ENCODE data around the gene CDRT15L2. TPM values are rescaled to one million over a fixed set of nuclear protein-coding genes. Genes with fewer than 3 reads are reported as not detected.
"Not testable (repeated sequence)": the region's sequence is repeated elsewhere in the genome, so short reads cannot be mapped to it uniquely, and the experiment has no call there.

CDRT15L2 gene
- total and polyA plus RNA-seq, 2 donors (not counting 1 experiment from before 2014, with no cell fraction given), result not detected

GRCh38 chr17:20567421-20567820 lies 12.1 kb upstream of the CDRT15L2 start:
- H3K4me2 ChIP-seq (replicated peaks; ENCODE audit: low read depth, low read length, poor library complexity, severe bottlenecking); H4K20me1 ChIP-seq (ENCODE audit: control insufficient read depth, insufficient read depth, low read length, poor library complexity, severe bottlenecking); H3K4me3 ChIP-seq (ENCODE audit: control extremely low read depth in 1 of 5, extremely low read depth in 1 of 5, insufficient read depth in 1 of 5, low read depth in 2 of 5, low read length in 4 of 5); intact Hi-C loops (cut with micrococcal nuclease); H3K27me3 ChIP-seq (replicated peaks in 1 of 4; ENCODE audit: control extremely low read depth in 1 of 4, control insufficient read depth in 3 of 4, insufficient read depth in 4 of 4, low read length in 3 of 4); H3K79me2 ChIP-seq (ENCODE audit: control insufficient read depth, insufficient read depth, low read length); POLR2A ChIA-PET; H3K4me1 ChIP-seq (ENCODE audit: control insufficient read depth in 2 of 2, insufficient read depth in 2 of 2, low read length in 2 of 2); DNase-seq; H3K9ac ChIP-seq (ENCODE audit: low read length); H3K36me3 ChIP-seq (replicated peaks in 1 of 2; ENCODE audit: control extremely low read depth in 1 of 2, control insufficient read depth in 1 of 2, extremely low read depth in 1 of 2, insufficient read depth in 2 of 2, low read length in 1 of 2); H3K27ac Mint-ChIP-seq; H3K27me3 Mint-ChIP-seq; H3K4me3 Mint-ChIP-seq; H2AFZ ChIP-seq (ENCODE audit: insufficient read depth, low read depth, low read length, poor library complexity, severe bottlenecking); CTCF ChIA-PET; H3K4me1 Mint-ChIP-seq; ATAC-seq (ENCODE audit: low read depth); H3K27ac ChIP-seq (ENCODE audit: low read length in 2 of 2); H3K9me3 Mint-ChIP-seq (ENCODE audit: insufficient read depth): not testable (repeated sequence)
- WGBS (ENCODE audit: insufficient coverage), result 60% methylated on average over 1 of the region's 6 CpGs
- peaks cover 0 to 13% (median 0%) of the 10 kb centered on the region in 3 donors for H3K9me3 ChIP-seq (ENCODE audit: control extremely low read depth in 1 of 3, control insufficient read depth in 2 of 3, insufficient read depth in 1 of 3, low read length in 2 of 3)

GRCh38 chr17:20568604-20569003 lies 10.9 kb upstream of the CDRT15L2 start:
- H3K27ac Mint-ChIP-seq; H3K36me3 ChIP-seq (replicated peaks in 1 of 2; ENCODE audit: control extremely low read depth in 1 of 2, control insufficient read depth in 1 of 2, extremely low read depth in 1 of 2, insufficient read depth in 2 of 2, low read length in 1 of 2); H3K4me3 Mint-ChIP-seq; H3K9ac ChIP-seq (ENCODE audit: low read length); H3K4me2 ChIP-seq (replicated peaks; ENCODE audit: low read depth, low read length, poor library complexity, severe bottlenecking); DNase-seq; H3K9me3 ChIP-seq (ENCODE audit: control extremely low read depth in 1 of 3, control insufficient read depth in 2 of 3, insufficient read depth in 1 of 3, low read length in 2 of 3); CTCF ChIA-PET; intact Hi-C loops (cut with micrococcal nuclease); H3K79me2 ChIP-seq (ENCODE audit: control insufficient read depth, insufficient read depth, low read length); H3K27me3 Mint-ChIP-seq; H3K9me3 Mint-ChIP-seq (ENCODE audit: insufficient read depth); H3K4me1 ChIP-seq (ENCODE audit: control insufficient read depth in 2 of 2, insufficient read depth in 2 of 2, low read length in 2 of 2); H3K27me3 ChIP-seq (replicated peaks in 1 of 4; ENCODE audit: control extremely low read depth in 1 of 4, control insufficient read depth in 3 of 4, insufficient read depth in 4 of 4, low read length in 3 of 4); H4K20me1 ChIP-seq (ENCODE audit: control insufficient read depth, insufficient read depth, low read length, poor library complexity, severe bottlenecking); ATAC-seq (ENCODE audit: low read depth); H3K27ac ChIP-seq (ENCODE audit: low read length in 2 of 2); POLR2A ChIA-PET; H3K4me1 Mint-ChIP-seq; H2AFZ ChIP-seq (ENCODE audit: insufficient read depth, low read depth, low read length, poor library complexity, severe bottlenecking); H3K4me3 ChIP-seq (ENCODE audit: control extremely low read depth in 1 of 5, extremely low read depth in 1 of 5, insufficient read depth in 1 of 5, low read depth in 2 of 5, low read length in 4 of 5): not testable (repeated sequence)
- 90% methylated on average over 7 of the region's 8 CpGs for WGBS (ENCODE audit: insufficient coverage)

GRCh38 chr17:20571653-20572052 lies 7.9 kb upstream of the CDRT15L2 start:
- H2AFZ ChIP-seq (ENCODE audit: insufficient read depth, low read depth, low read length, poor library complexity, severe bottlenecking); H3K27me3 ChIP-seq (replicated peaks in 1 of 4; ENCODE audit: control extremely low read depth in 1 of 4, control insufficient read depth in 3 of 4, insufficient read depth in 4 of 4, low read length in 3 of 4); DNase-seq; H3K9me3 Mint-ChIP-seq (ENCODE audit: insufficient read depth); H3K36me3 ChIP-seq (replicated peaks in 1 of 2; ENCODE audit: control extremely low read depth in 1 of 2, control insufficient read depth in 1 of 2, extremely low read depth in 1 of 2, insufficient read depth in 2 of 2, low read length in 1 of 2); H3K4me2 ChIP-seq (replicated peaks; ENCODE audit: low read depth, low read length, poor library complexity, severe bottlenecking); intact Hi-C loops (cut with micrococcal nuclease); CTCF ChIA-PET; H3K4me3 Mint-ChIP-seq; H3K79me2 ChIP-seq (ENCODE audit: control insufficient read depth, insufficient read depth, low read length); POLR2A ChIA-PET; H3K27me3 Mint-ChIP-seq; H3K27ac ChIP-seq (ENCODE audit: low read length in 2 of 2); H3K9me3 ChIP-seq (ENCODE audit: control extremely low read depth in 1 of 3, control insufficient read depth in 2 of 3, insufficient read depth in 1 of 3, low read length in 2 of 3); ATAC-seq (ENCODE audit: low read depth); H3K4me1 Mint-ChIP-seq; H3K4me1 ChIP-seq (ENCODE audit: control insufficient read depth in 2 of 2, insufficient read depth in 2 of 2, low read length in 2 of 2); H3K4me3 ChIP-seq (ENCODE audit: control extremely low read depth in 1 of 5, extremely low read depth in 1 of 5, insufficient read depth in 1 of 5, low read depth in 2 of 5, low read length in 4 of 5); H4K20me1 ChIP-seq (ENCODE audit: control insufficient read depth, insufficient read depth, low read length, poor library complexity, severe bottlenecking); H3K27ac Mint-ChIP-seq; H3K9ac ChIP-seq (ENCODE audit: low read length): not testable (repeated sequence)
- 80% methylated on average over 1 of the region's 13 CpGs for WGBS (ENCODE audit: insufficient coverage)

DNA sequence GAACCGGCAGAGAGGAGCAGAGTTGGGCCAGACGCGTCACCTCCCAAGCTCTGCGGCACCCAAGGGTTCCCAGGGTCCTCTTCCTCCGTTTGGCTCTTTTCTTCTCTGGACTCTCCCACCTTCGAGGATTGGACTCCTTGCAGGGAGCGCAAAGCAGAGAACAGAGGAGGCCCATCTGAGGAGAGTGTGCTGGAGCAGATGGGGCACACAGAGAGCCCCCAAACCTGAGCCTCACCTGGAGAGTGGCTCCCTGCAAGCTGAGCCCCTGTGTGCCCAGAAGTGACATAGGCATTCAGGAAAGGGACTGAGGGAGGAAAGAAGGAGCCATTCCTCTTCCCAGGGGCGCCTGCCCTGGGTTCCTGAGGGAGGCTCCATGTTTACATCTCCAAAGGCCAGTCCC lies 6.3 kb upstream of the CDRT15L2 start:
- H4K20me1 ChIP-seq (ENCODE audit: control insufficient read depth, insufficient read depth, low read length, poor library complexity, severe bottlenecking); H3K79me2 ChIP-seq (ENCODE audit: control insufficient read depth, insufficient read depth, low read length); CTCF ChIA-PET; POLR2A ChIA-PET; H3K9ac ChIP-seq (ENCODE audit: low read length); H3K4me3 Mint-ChIP-seq; H3K4me2 ChIP-seq (replicated peaks; ENCODE audit: low read depth, low read length, poor library complexity, severe bottlenecking); H3K4me1 ChIP-seq (ENCODE audit: control insufficient read depth in 2 of 2, insufficient read depth in 2 of 2, low read length in 2 of 2); H3K27me3 ChIP-seq (replicated peaks in 1 of 4; ENCODE audit: control extremely low read depth in 1 of 4, control insufficient read depth in 3 of 4, insufficient read depth in 4 of 4, low read length in 3 of 4); H3K4me3 ChIP-seq (ENCODE audit: control extremely low read depth in 1 of 5, extremely low read depth in 1 of 5, insufficient read depth in 1 of 5, low read depth in 2 of 5, low read length in 4 of 5); H3K27ac ChIP-seq (ENCODE audit: low read length in 2 of 2); H3K27ac Mint-ChIP-seq; DNase-seq; H3K36me3 ChIP-seq (replicated peaks in 1 of 2; ENCODE audit: control extremely low read depth in 1 of 2, control insufficient read depth in 1 of 2, extremely low read depth in 1 of 2, insufficient read depth in 2 of 2, low read length in 1 of 2); H3K9me3 Mint-ChIP-seq (ENCODE audit: insufficient read depth); intact Hi-C loops (cut with micrococcal nuclease); H3K27me3 Mint-ChIP-seq; H2AFZ ChIP-seq (ENCODE audit: insufficient read depth, low read depth, low read length, poor library complexity, severe bottlenecking); ATAC-seq (ENCODE audit: low read depth); H3K4me1 Mint-ChIP-seq; H3K9me3 ChIP-seq (ENCODE audit: control extremely low read depth in 1 of 3, control insufficient read depth in 2 of 3, insufficient read depth in 1 of 3, low read length in 2 of 3): not testable (repeated sequence)
- 100% methylated on average over 1 of the region's 8 CpGs for WGBS (ENCODE audit: insufficient coverage)

Data from B cell (primary cell).